GM21737 (cell line): ENCODE results near the gene SLC27A2.
"Not testable (repeated sequence)": the region's sequence is repeated elsewhere in the genome, so short reads cannot be mapped to it uniquely, and the experiment has no call there.

ENCODE experiments used
- ATAC-seq: cut with Tn5 transposase; IDR thresholded peaks from one replicate; pipeline ENCODE4 v1.9.1; 2021; ENCODE audit warnings: mild to moderate bottlenecking, moderate library complexity; ENCODE audit not compliant: unreplicated experiment

Gene SLC27A2

GRCh38 chr15:50181969-50182218, at the start of gene SLC27A2:
SLC27A2 (plus strand) TSS chr15:50182196; CDS start chr15:50182428, 232 bp downstream.
- no peak for ATAC-seq

- not testable (repeated sequence) for ATAC-seq
These were observed 49.6 kb upstream of the SLC27A2 start for GRCh38 chr15:50132251-50132984.

GRCh38 chr15:50134524-50135024, 47.4 kb upstream of the SLC27A2 start:
- no peak for ATAC-seq

GRCh38 chr15:50135031-50135551, 46.9 kb upstream of the SLC27A2 start:
- ATAC-seq: no peak

GRCh38 chr15:50137330-50137761, 44.6 kb upstream of the SLC27A2 start:
- ATAC-seq: no peak

GRCh38 chr15:50137893-50138292, 44.1 kb upstream of the SLC27A2 start:
- ATAC-seq: no peak

- no peak for ATAC-seq
These were observed 43.6 kb upstream of the SLC27A2 start for GRCh38 chr15:50138391-50138790.

GRCh38 chr15:50140098-50140497, 41.9 kb upstream of the SLC27A2 start:
- ATAC-seq: no peak

- no peak for ATAC-seq
These were observed 41.0 kb upstream of the SLC27A2 start for GRCh38 chr15:50140983-50141382.

- ATAC-seq: no peak
These were observed 40.1 kb upstream of the SLC27A2 start for GRCh38 chr15:50141856-50142255.

GRCh38 chr15:50143255-50143860, 38.6 kb upstream of the SLC27A2 start:
- no peak for ATAC-seq

- ATAC-seq: no peak
These were observed 37.5 kb upstream of the SLC27A2 start for GRCh38 chr15:50144341-50145120.

GRCh38 chr15:50145451-50145872, 36.5 kb upstream of the SLC27A2 start:
- ATAC-seq: no peak

GRCh38 chr15:50146632-50147031, 35.4 kb upstream of the SLC27A2 start:
- no peak for ATAC-seq

- no peak for ATAC-seq
These were observed 33.5 kb upstream of the SLC27A2 start for GRCh38 chr15:50148362-50148963.

- no peak for ATAC-seq
These were observed 32.9 kb upstream of the SLC27A2 start for GRCh38 chr15:50149090-50149489.

- ATAC-seq: no peak
These were observed 31.6 kb upstream of the SLC27A2 start for GRCh38 chr15:50150349-50150748.

- ATAC-seq: no peak
These were observed 31.1 kb upstream of the SLC27A2 start for GRCh38 chr15:50150851-50151250.

- ATAC-seq: no peak
These were observed 30.5 kb upstream of the SLC27A2 start for GRCh38 chr15:50151476-50151875.

- ATAC-seq: not testable (repeated sequence)
These were observed 23.8 kb upstream of the SLC27A2 start for GRCh38 chr15:50158236-50158635.
